ENCODE measurements around the gene RNASE8. TPM values are rescaled to one million over a fixed set of nuclear protein-coding genes. Genes with fewer than 3 reads are reported as not detected.

RNASE8 gene
- total RNA-seq, 1 experiment from 2014 or later = not detected

- TF ChIP-seq, protein P1, sequence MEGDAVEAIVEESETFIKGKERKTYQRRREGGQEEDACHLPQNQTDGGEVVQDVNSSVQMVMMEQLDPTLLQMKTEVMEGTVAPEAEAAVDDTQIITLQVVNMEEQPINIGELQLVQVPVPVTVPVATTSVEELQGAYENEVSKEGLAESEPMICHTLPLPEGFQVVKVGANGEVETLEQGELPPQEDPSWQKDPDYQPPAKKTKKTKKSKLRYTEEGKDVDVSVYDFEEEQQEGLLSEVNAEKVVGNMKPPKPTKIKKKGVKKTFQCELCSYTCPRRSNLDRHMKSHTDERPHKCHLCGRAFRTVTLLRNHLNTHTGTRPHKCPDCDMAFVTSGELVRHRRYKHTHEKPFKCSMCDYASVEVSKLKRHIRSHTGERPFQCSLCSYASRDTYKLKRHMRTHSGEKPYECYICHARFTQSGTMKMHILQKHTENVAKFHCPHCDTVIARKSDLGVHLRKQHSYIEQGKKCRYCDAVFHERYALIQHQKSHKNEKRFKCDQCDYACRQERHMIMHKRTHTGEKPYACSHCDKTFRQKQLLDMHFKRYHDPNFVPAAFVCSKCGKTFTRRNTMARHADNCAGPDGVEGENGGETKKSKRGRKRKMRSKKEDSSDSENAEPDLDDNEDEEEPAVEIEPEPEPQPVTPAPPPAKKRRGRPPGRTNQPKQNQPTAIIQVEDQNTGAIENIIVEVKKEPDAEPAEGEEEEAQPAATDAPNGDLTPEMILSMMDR (IDR thresholded peaks at IDR 0.05) = peak; percentile 100
- no peak for TF ChIP-seq USF2 (CRISPR knock-in tag; IDR thresholded peaks at IDR 0.05)
- TF ChIP-seq ATF1 (CRISPR knock-in tag; IDR thresholded peaks at IDR 0.05) = 0 out of 2 replicates have a peak, but pooled peaks have one; percentile 73
- no peak for TF ChIP-seq SMAD4 (CRISPR knock-in tag; IDR thresholded peaks at IDR 0.05)
- 0 out of 2 replicates have a peak, but pooled peaks have one; percentile 26 for TF ChIP-seq RELA (CRISPR knock-in tag; IDR thresholded peaks at IDR 0.05; ENCODE audit: borderline replicate concordance)
- TF ChIP-seq TP53 (CRISPR knock-in tag; IDR thresholded peaks at IDR 0.05) = no peak
- no peak for TF ChIP-seq EMX1 (CRISPR knock-in tag; IDR thresholded peaks at IDR 0.05)
- TF ChIP-seq FOXK1 (CRISPR knock-in tag; IDR thresholded peaks at IDR 0.05) = peak; percentile 82; the same call in 1 of the 2 replicates
- TF ChIP-seq TCF7 (CRISPR knock-in tag; IDR thresholded peaks at IDR 0.05; ENCODE audit: low read depth) = 0 out of 2 replicates have a peak, but pooled peaks have one; percentile 61
- TF ChIP-seq, protein P2, sequence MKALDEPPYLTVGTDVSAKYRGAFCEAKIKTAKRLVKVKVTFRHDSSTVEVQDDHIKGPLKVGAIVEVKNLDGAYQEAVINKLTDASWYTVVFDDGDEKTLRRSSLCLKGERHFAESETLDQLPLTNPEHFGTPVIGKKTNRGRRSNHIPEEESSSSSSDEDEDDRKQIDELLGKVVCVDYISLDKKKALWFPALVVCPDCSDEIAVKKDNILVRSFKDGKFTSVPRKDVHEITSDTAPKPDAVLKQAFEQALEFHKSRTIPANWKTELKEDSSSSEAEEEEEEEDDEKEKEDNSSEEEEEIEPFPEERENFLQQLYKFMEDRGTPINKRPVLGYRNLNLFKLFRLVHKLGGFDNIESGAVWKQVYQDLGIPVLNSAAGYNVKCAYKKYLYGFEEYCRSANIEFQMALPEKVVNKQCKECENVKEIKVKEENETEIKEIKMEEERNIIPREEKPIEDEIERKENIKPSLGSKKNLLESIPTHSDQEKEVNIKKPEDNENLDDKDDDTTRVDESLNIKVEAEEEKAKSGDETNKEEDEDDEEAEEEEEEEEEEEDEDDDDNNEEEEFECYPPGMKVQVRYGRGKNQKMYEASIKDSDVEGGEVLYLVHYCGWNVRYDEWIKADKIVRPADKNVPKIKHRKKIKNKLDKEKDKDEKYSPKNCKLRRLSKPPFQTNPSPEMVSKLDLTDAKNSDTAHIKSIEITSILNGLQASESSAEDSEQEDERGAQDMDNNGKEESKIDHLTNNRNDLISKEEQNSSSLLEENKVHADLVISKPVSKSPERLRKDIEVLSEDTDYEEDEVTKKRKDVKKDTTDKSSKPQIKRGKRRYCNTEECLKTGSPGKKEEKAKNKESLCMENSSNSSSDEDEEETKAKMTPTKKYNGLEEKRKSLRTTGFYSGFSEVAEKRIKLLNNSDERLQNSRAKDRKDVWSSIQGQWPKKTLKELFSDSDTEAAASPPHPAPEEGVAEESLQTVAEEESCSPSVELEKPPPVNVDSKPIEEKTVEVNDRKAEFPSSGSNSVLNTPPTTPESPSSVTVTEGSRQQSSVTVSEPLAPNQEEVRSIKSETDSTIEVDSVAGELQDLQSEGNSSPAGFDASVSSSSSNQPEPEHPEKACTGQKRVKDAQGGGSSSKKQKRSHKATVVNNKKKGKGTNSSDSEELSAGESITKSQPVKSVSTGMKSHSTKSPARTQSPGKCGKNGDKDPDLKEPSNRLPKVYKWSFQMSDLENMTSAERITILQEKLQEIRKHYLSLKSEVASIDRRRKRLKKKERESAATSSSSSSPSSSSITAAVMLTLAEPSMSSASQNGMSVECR (CRISPR knock-in tag; IDR thresholded peaks at IDR 0.05; ENCODE audit: borderline replicate concordance) = peak; percentile 67
- no peak for TF ChIP-seq ATF2 (CRISPR knock-in tag; IDR thresholded peaks at IDR 0.05; ENCODE audit: borderline replicate concordance, low read depth)
- TF ChIP-seq, protein P3, sequence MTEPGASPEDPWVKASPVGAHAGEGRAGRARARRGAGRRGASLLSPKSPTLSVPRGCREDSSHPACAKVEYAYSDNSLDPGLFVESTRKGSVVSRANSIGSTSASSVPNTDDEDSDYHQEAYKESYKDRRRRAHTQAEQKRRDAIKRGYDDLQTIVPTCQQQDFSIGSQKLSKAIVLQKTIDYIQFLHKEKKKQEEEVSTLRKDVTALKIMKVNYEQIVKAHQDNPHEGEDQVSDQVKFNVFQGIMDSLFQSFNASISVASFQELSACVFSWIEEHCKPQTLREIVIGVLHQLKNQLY (CRISPR knock-in tag; IDR thresholded peaks at IDR 0.05) = 0 out of 2 replicates have a peak, but pooled peaks have one; percentile 48
- TF ChIP-seq JUN (CRISPR knock-in tag; IDR thresholded peaks at IDR 0.05) = no peak
- TF ChIP-seq GABPB1 (CRISPR knock-in tag; IDR thresholded peaks at IDR 0.05) = peak; percentile 82
- TF ChIP-seq ZNF219 (CRISPR knock-in tag; IDR thresholded peaks at IDR 0.05; ENCODE audit: borderline replicate concordance) = no peak
- TF ChIP-seq, protein P4, sequence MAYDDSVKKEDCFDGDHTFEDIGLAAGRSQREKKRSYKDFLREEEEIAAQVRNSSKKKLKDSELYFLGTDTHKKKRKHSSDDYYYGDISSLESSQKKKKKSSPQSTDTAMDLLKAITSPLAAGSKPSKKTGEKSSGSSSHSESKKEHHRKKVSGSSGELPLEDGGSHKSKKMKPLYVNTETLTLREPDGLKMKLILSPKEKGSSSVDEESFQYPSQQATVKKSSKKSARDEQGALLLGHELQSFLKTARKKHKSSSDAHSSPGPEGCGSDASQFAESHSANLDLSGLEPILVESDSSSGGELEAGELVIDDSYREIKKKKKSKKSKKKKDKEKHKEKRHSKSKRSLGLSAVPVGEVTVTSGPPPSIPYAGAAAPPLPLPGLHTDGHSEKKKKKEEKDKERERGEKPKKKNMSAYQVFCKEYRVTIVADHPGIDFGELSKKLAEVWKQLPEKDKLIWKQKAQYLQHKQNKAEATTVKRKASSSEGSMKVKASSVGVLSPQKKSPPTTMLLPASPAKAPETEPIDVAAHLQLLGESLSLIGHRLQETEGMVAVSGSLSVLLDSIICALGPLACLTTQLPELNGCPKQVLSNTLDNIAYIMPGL (CRISPR knock-in tag; IDR thresholded peaks at IDR 0.05) = peak; percentile 92
- no peak for TF ChIP-seq HMGA2 (CRISPR knock-in tag; IDR thresholded peaks at IDR 0.05)
- no peak for TF ChIP-seq NR2C2 (CRISPR knock-in tag; IDR thresholded peaks at IDR 0.05)
- peak; percentile 80; the same call in 1 of the 2 replicates for TF ChIP-seq ZBTB43 (CRISPR knock-in tag; IDR thresholded peaks at IDR 0.05)
- no peak for TF ChIP-seq MXD4 (CRISPR knock-in tag; IDR thresholded peaks at IDR 0.05; ENCODE audit: borderline replicate concordance)
- TF ChIP-seq PRDM15 (CRISPR knock-in tag; IDR thresholded peaks at IDR 0.05) = peak; percentile 28; the same call in 1 of the 2 replicates
Measured at GRCh38 chr14:21092273-21093011, 34.8 kb downstream of the RNASE8 start (continued).

Data from WTC11 (cell line).